Liver (tissue), 3 donors: ENCODE results near the gene KIF22.
"Not testable (repeated sequence)": the region's sequence is repeated elsewhere in the genome, so short reads cannot be mapped to it uniquely, and the experiment has no call there.

ENCODE experiments used
- EGR1 ChIP-seq, 2 donors: IDR thresholded peaks; 2 replicates each; pipeline ENCODE4 v1.6.1; 2016 to 2018; ENCODE audit warnings: antibody characterized with exemption in 2 of 2, low read depth in 2 of 2
- FOXA1 ChIP-seq: IDR thresholded peaks from 2 replicates; pipeline ENCODE4 v1.6.1; 2016; ENCODE audit warnings: antibody characterized with exemption
- GABPA ChIP-seq, 2 donors: IDR thresholded peaks in 1 of 2; conservative IDR thresholded peaks in 1 of 2; 2 replicates each; pipeline ENCODE4 v1.6.1; 2016; ENCODE audit warnings: antibody characterized with exemption in 2 of 2, mild to moderate bottlenecking in 1 of 2, moderate library complexity in 1 of 2
- JUND ChIP-seq, 2 donors: IDR thresholded peaks; 2 replicates each; pipeline ENCODE4 v1.6.1; 2016; ENCODE audit warnings: antibody characterized with exemption in 2 of 2
- NR2F2 ChIP-seq: IDR thresholded peaks from 2 replicates; pipeline ENCODE4 v1.6.1; 2016; ENCODE audit warnings: antibody characterized with exemption
- RAD21 ChIP-seq, 2 donors: IDR thresholded peaks; 2 replicates each; pipeline ENCODE4 v1.6.1; 2016; ENCODE audit warnings: antibody characterized with exemption in 2 of 2, mild to moderate bottlenecking in 2 of 2
- REST ChIP-seq: IDR thresholded peaks from 2 replicates; pipeline ENCODE4 v1.6.1; 2016; ENCODE audit warnings: antibody characterized with exemption, mild to moderate bottlenecking
- RXRA ChIP-seq, 2 donors: IDR thresholded peaks; 2 replicates each; pipeline ENCODE4 v1.6.1; 2017 to 2018; ENCODE audit warnings: antibody characterized with exemption in 2 of 2, mild to moderate bottlenecking in 1 of 2
- SP1 ChIP-seq: IDR thresholded peaks from 2 replicates; pipeline ENCODE4 v1.6.1; 2018; ENCODE audit warnings: antibody characterized with exemption, mild to moderate bottlenecking
- TAF1 ChIP-seq: conservative IDR thresholded peaks from 2 replicates; pipeline ENCODE4 v1.6.1; 2016; ENCODE audit warnings: antibody characterized with exemption, mild to moderate bottlenecking
- YY1 ChIP-seq: IDR thresholded peaks from 2 replicates; pipeline ENCODE4 v1.6.1; 2016; ENCODE audit warnings: antibody characterized with exemption, mild to moderate bottlenecking
- TF ChIP-seq, protein P1 (sequence below): IDR thresholded peaks from 2 replicates; pipeline ENCODE4 v1.6.1; 2016; ENCODE audit warnings: antibody characterized with exemption
- TF ChIP-seq, protein P2 (sequence below): fragments of 150-350 bp; IDR thresholded peaks from 2 replicates; pipeline ENCODE4 v1.5.1; 2017; ENCODE audit warnings: improper control_type of control experiment, low read depth, low read length; ENCODE audit not compliant: missing input control
- TF ChIP-seq, protein P3 (sequence below): IDR thresholded peaks from 2 replicates; pipeline ENCODE4 v1.6.1; 2016; ENCODE audit warnings: antibody characterized with exemption
- donor health status: healthy.
- donor health status: healthy.

- TF ChIP-seq, protein P1, sequence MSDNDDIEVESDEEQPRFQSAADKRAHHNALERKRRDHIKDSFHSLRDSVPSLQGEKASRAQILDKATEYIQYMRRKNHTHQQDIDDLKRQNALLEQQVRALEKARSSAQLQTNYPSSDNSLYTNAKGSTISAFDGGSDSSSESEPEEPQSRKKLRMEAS = not testable (repeated sequence)
- TF ChIP-seq, protein P2, sequence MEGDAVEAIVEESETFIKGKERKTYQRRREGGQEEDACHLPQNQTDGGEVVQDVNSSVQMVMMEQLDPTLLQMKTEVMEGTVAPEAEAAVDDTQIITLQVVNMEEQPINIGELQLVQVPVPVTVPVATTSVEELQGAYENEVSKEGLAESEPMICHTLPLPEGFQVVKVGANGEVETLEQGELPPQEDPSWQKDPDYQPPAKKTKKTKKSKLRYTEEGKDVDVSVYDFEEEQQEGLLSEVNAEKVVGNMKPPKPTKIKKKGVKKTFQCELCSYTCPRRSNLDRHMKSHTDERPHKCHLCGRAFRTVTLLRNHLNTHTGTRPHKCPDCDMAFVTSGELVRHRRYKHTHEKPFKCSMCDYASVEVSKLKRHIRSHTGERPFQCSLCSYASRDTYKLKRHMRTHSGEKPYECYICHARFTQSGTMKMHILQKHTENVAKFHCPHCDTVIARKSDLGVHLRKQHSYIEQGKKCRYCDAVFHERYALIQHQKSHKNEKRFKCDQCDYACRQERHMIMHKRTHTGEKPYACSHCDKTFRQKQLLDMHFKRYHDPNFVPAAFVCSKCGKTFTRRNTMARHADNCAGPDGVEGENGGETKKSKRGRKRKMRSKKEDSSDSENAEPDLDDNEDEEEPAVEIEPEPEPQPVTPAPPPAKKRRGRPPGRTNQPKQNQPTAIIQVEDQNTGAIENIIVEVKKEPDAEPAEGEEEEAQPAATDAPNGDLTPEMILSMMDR = not testable (repeated sequence)
- not testable (repeated sequence) for TF ChIP-seq SP1; YY1; REST; FOXA1; TAF1; RAD21 (IDR thresholded peaks at IDR 0.05); GABPA (IDR thresholded peaks at IDR 0.05 in 1 of 2, conservative IDR thresholded peaks at IDR 0.05 in 1 of 2); EGR1 (IDR thresholded peaks at IDR 0.05; ENCODE audit: low read depth in 2 of 2); RXRA (IDR thresholded peaks at IDR 0.05); NR2F2; JUND (IDR thresholded peaks at IDR 0.05)
- TF ChIP-seq, protein P3, sequence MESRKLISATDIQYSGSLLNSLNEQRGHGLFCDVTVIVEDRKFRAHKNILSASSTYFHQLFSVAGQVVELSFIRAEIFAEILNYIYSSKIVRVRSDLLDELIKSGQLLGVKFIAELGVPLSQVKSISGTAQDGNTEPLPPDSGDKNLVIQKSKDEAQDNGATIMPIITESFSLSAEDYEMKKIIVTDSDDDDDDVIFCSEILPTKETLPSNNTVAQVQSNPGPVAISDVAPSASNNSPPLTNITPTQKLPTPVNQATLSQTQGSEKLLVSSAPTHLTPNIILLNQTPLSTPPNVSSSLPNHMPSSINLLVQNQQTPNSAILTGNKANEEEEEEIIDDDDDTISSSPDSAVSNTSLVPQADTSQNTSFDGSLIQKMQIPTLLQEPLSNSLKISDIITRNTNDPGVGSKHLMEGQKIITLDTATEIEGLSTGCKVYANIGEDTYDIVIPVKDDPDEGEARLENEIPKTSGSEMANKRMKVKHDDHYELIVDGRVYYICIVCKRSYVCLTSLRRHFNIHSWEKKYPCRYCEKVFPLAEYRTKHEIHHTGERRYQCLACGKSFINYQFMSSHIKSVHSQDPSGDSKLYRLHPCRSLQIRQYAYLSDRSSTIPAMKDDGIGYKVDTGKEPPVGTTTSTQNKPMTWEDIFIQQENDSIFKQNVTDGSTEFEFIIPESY = not testable (repeated sequence)
Observed at GRCh38 chr16:29787155-29787554, 3.4 kb upstream of the KIF22 start.
